Fibroblast of villous mesenchyme (primary cell): ENCODE measurements around the gene SNX13. TPM values are rescaled to one million over a fixed set of nuclear protein-coding genes. Genes with fewer than 3 reads are reported as not detected.

ENCODE experiments used
- DNase-seq: peaks from one replicate; pipeline ENCODE4 v3.0.0-alpha.2; 2010; ENCODE audit warnings: low read depth
- H3K4me3 ChIP-seq: 2 replicates; pipeline ENCODE4 v1.5.1; 2011; ENCODE audit warnings: low read depth, mild to moderate bottlenecking, low read length
- CTCF ChIP-seq: IDR thresholded peaks from 2 replicates; pipeline ENCODE4 v1.5.1; 2012; ENCODE audit warnings: low read depth, mild to moderate bottlenecking, low read length; ENCODE audit not compliant: insufficient read depth
- total RNA-seq: library from RNA; depleted of rRNA; stranded (reverse); fragments of >200 nt; gene quantifications from 2 replicates; pipeline ENCODE4 v1.2.3, GENCODE V29; 2012

The SNX13 gene
- total RNA-seq, 1 donor: 51.8 TPM

GRCh38 chr7:17947620-17948019 is 7.3 kb upstream of the SNX13 start:
- H3K4me3 ChIP-seq: no peak overlapping the region
- no peak for TF ChIP-seq CTCF
- DNase-seq: no peak

- DNase-seq: no peak
- no peak for TF ChIP-seq CTCF
- H3K4me3 ChIP-seq: no peak overlapping the region
Observed at GRCh38 chr7:17946591-17946990, 6.3 kb upstream of the SNX13 start.

- H3K4me3 ChIP-seq: no peak overlapping the region
- TF ChIP-seq CTCF: no peak
- DNase-seq: no peak
Observed at GRCh38 chr7:17944720-17945119, 4.4 kb upstream of the SNX13 start.

GRCh38 chr7:17943006-17943405 is 2.7 kb upstream of the SNX13 start:
- no peak for DNase-seq
- no peak for TF ChIP-seq CTCF
- no peak overlapping the region for H3K4me3 ChIP-seq

- no peak overlapping the region for H3K4me3 ChIP-seq
- no peak for DNase-seq
- TF ChIP-seq CTCF: no peak
Observed at GRCh38 chr7:17942231-17942630, 1.9 kb upstream of the SNX13 start.

GRCh38 chr7:17940951-17941431 is 697 bp upstream of the SNX13 start:
- TF ChIP-seq CTCF: no peak
- DNase-seq: peak; percentile 7
- H3K4me3 ChIP-seq: peak overlapping the region; percentile 96

GRCh38 chr7:17939606-17940301 is 540 bp downstream of the SNX13 start:
- peak overlapping the region; percentile 96 for H3K4me3 ChIP-seq
- TF ChIP-seq CTCF: no peak
- DNase-seq: peak; percentile 44
